ENCODE data around the gene GRID1.

GRCh38 chr10:86333826-86334487 lies 32.6 kb downstream of the GRID1 start:
- TF ChIP-seq JAZF1 (CRISPR knock-in tag; IDR thresholded peaks at IDR 0.05), result no peak
- no peak for TF ChIP-seq RELA (CRISPR knock-in tag; IDR thresholded peaks at IDR 0.05; ENCODE audit: borderline replicate concordance)
- TF ChIP-seq, protein P1, sequence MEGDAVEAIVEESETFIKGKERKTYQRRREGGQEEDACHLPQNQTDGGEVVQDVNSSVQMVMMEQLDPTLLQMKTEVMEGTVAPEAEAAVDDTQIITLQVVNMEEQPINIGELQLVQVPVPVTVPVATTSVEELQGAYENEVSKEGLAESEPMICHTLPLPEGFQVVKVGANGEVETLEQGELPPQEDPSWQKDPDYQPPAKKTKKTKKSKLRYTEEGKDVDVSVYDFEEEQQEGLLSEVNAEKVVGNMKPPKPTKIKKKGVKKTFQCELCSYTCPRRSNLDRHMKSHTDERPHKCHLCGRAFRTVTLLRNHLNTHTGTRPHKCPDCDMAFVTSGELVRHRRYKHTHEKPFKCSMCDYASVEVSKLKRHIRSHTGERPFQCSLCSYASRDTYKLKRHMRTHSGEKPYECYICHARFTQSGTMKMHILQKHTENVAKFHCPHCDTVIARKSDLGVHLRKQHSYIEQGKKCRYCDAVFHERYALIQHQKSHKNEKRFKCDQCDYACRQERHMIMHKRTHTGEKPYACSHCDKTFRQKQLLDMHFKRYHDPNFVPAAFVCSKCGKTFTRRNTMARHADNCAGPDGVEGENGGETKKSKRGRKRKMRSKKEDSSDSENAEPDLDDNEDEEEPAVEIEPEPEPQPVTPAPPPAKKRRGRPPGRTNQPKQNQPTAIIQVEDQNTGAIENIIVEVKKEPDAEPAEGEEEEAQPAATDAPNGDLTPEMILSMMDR (IDR thresholded peaks at IDR 0.05), result no peak
- TF ChIP-seq, protein P2, sequence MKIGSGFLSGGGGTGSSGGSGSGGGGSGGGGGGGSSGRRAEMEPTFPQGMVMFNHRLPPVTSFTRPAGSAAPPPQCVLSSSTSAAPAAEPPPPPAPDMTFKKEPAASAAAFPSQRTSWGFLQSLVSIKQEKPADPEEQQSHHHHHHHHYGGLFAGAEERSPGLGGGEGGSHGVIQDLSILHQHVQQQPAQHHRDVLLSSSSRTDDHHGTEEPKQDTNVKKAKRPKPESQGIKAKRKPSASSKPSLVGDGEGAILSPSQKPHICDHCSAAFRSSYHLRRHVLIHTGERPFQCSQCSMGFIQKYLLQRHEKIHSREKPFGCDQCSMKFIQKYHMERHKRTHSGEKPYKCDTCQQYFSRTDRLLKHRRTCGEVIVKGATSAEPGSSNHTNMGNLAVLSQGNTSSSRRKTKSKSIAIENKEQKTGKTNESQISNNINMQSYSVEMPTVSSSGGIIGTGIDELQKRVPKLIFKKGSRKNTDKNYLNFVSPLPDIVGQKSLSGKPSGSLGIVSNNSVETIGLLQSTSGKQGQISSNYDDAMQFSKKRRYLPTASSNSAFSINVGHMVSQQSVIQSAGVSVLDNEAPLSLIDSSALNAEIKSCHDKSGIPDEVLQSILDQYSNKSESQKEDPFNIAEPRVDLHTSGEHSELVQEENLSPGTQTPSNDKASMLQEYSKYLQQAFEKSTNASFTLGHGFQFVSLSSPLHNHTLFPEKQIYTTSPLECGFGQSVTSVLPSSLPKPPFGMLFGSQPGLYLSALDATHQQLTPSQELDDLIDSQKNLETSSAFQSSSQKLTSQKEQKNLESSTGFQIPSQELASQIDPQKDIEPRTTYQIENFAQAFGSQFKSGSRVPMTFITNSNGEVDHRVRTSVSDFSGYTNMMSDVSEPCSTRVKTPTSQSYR (CRISPR knock-in tag; IDR thresholded peaks at IDR 0.05), result no peak
- TF ChIP-seq IRF2 (CRISPR knock-in tag; IDR thresholded peaks at IDR 0.05; ENCODE audit: borderline replicate concordance, low read depth), result no peak
- TF ChIP-seq ZNF425 (CRISPR knock-in tag; conservative IDR thresholded peaks at IDR 0.05), result no peak
- TF ChIP-seq ZNF317 (CRISPR knock-in tag; IDR thresholded peaks at IDR 0.05; ENCODE audit: borderline replicate concordance, low read depth), result no peak
- no peak for TF ChIP-seq NFE2L1 (CRISPR knock-in tag; IDR thresholded peaks at IDR 0.05)

All from WTC11 (cell line).